IMR-90 (cell line): ENCODE results near the gene LGALS9. TPM values are rescaled to one million over a fixed set of nuclear protein-coding genes. Genes with fewer than 3 reads are reported as not detected.
"Not testable (repeated sequence)": the region's sequence is repeated elsewhere in the genome, so short reads cannot be mapped to it uniquely, and the experiment has no call there.

Source experiments
- ATAC-seq: fragments of 200-7000 bp; cut with Tn5 transposase; 2 replicates; pipeline ENCODE4 v1.9.1; 2020; ENCODE audit warnings: low read depth, mild to moderate bottlenecking, moderate library complexity
- BruUV-seq: library from RNA; stranded (reverse); fragments of 400-500 nt; replicated peaks from 2 replicates; lab custom pipeline; 2021; lab: Mats Ljungman, UMichigan
- CTCF ChIA-PET: fragments of 300-600 bp; formaldehyde crosslinking; extraction: SDS; loops from one replicate; lab custom pipeline; 2021; ENCODE audit warnings: antibody characterized with exemption; lab: Yijun Ruan, JAX
- POLR2A ChIA-PET: fragments of 300-600 bp; sonication (Branson Sonifier 250); formaldehyde crosslinking; loops from one replicate; lab custom pipeline; 2022; ENCODE audit warnings: antibody characterized with exemption; ENCODE audit not compliant: unreplicated experiment; lab: Charles Lee
- DNase-seq: peaks from one replicate; pipeline ENCODE4 v3.0.0; 2013
- H2AFZ ChIP-seq: replicated peaks from 2 replicates; pipeline ENCODE3; 2013; ENCODE audit warnings: low read length, mild to moderate bottlenecking; ENCODE audit not compliant: poor library complexity
- H2AK5ac ChIP-seq: 2 replicates; pipeline ENCODE4 v1.6.1; 2013; ENCODE audit warnings: low read depth, low read length, inconsistent platforms
- H2AK9ac ChIP-seq: replicated peaks from 2 replicates; pipeline ENCODE3; 2013; ENCODE audit warnings: mild to moderate bottlenecking, low read depth, low read length, moderate library complexity; ENCODE audit not compliant: poor library complexity
- H2BK120ac ChIP-seq: 2 replicates; pipeline ENCODE4 v1.6.1; 2013; ENCODE audit warnings: low read depth, low read length, inconsistent platforms
- H2BK15ac ChIP-seq: 3 replicates; pipeline ENCODE4 v1.6.1; 2013; ENCODE audit warnings: low read depth, low read length, inconsistent platforms
- H2BK20ac ChIP-seq: 2 replicates; pipeline ENCODE4 v1.6.1; 2013; ENCODE audit warnings: low read depth, mild to moderate bottlenecking, inconsistent platforms, low read length, moderate library complexity
- H2BK5ac ChIP-seq: 2 replicates; pipeline ENCODE4 v1.6.1; 2013; ENCODE audit warnings: mild to moderate bottlenecking, low read depth, low read length, inconsistent platforms; ENCODE audit not compliant: poor library complexity, severe bottlenecking
- H3K14ac ChIP-seq: replicated peaks from 2 replicates; pipeline ENCODE4 v1.6.1; 2013; ENCODE audit warnings: low read depth, low read length, inconsistent platforms
- H3K18ac ChIP-seq: 2 replicates; pipeline ENCODE4 v1.6.1; 2013; ENCODE audit warnings: low read depth, low read length, control low read depth
- H3K23ac ChIP-seq: 2 replicates; pipeline ENCODE4 v1.6.1; 2013; ENCODE audit warnings: low read depth, low read length, inconsistent platforms
- H3K27ac ChIP-seq: 2 replicates; pipeline ENCODE4 v1.5.1; 2013; ENCODE audit warnings: mild to moderate bottlenecking, control low read depth, low read length; ENCODE audit not compliant: insufficient read depth
- H3K27me3 ChIP-seq: 2 replicates; pipeline ENCODE4 v1.6.1; 2013; ENCODE audit warnings: low read length; ENCODE audit not compliant: control insufficient read depth, insufficient read depth
- H3K36me3 ChIP-seq: 2 replicates; pipeline ENCODE4 v1.6.1; 2013; ENCODE audit warnings: low read length, mixed read lengths; ENCODE audit not compliant: control insufficient read depth, insufficient read depth
- H3K4ac ChIP-seq: 2 replicates; pipeline ENCODE4 v1.6.1; 2013; ENCODE audit warnings: low read depth, low read length, inconsistent platforms
- H3K4me1 ChIP-seq: 2 replicates; pipeline ENCODE4 v1.6.1; 2013; ENCODE audit warnings: low read length, mixed read lengths; ENCODE audit not compliant: control insufficient read depth, insufficient read depth
- H3K4me2 ChIP-seq: 2 replicates; pipeline ENCODE4 v1.6.1; 2013; ENCODE audit warnings: low read depth, mild to moderate bottlenecking, control low read depth, low read length, moderate library complexity
- H3K4me3 ChIP-seq: 2 replicates; pipeline ENCODE4 v1.5.1; 2013; ENCODE audit warnings: low read depth, mild to moderate bottlenecking, control low read depth, low read length, moderate library complexity; ENCODE audit not compliant: insufficient read depth
- H3K56ac ChIP-seq: 2 replicates; pipeline ENCODE4 v1.6.1; 2013; ENCODE audit warnings: low read length, inconsistent platforms; ENCODE audit not compliant: insufficient read depth; ENCODE audit errors: extremely low read depth
- H3K79me1 ChIP-seq, 2 experiments: 2 replicates each; pipeline ENCODE4 v1.6.1; 2013; ENCODE audit warnings: low read length in 2 of 2, inconsistent platforms in 1 of 2, low read depth in 1 of 2
- H3K9ac ChIP-seq: 2 replicates; pipeline ENCODE4 v1.6.1; 2013; ENCODE audit warnings: low read depth, low read length, control low read depth
- H3K9me1 ChIP-seq: 2 replicates; pipeline ENCODE4 v1.6.1; 2013; ENCODE audit warnings: low read length, inconsistent platforms; ENCODE audit not compliant: insufficient read depth
- H3K9me3 ChIP-seq: 2 replicates; pipeline ENCODE4 v1.6.1; 2013; ENCODE audit warnings: low read length; ENCODE audit not compliant: control insufficient read depth, insufficient read depth
- H4K20me1 ChIP-seq: 2 replicates; pipeline ENCODE4 v1.6.1; 2013; ENCODE audit warnings: low read length, inconsistent platforms; ENCODE audit not compliant: insufficient read depth
- H4K5ac ChIP-seq: 2 replicates; pipeline ENCODE4 v1.6.1; 2013; ENCODE audit warnings: mild to moderate bottlenecking, low read depth, low read length, control low read depth
- H4K8ac ChIP-seq, 2 experiments: 2 replicates each; pipeline ENCODE4 v1.6.1; 2013; ENCODE audit warnings: low read depth in 2 of 2, low read length in 2 of 2, control low read depth in 1 of 2, inconsistent platforms in 1 of 2
- H4K91ac ChIP-seq: 2 replicates; pipeline ENCODE4 v1.6.1; 2013; ENCODE audit warnings: low read depth, low read length, inconsistent platforms; ENCODE audit not compliant: insufficient read depth
- WGBS, 2 experiments: methylation state at CpG; one replicate each; pipeline versions ENCODE4 v1.1.5 to v1.1.7; 2013; ENCODE audit warnings: missing lambda C conversion rate in 2 of 2; ENCODE audit not compliant: insufficient read length in 1 of 2; ENCODE audit errors: extremely low coverage in 2 of 2; 5-methylcytosine and 5-hydroxymethylcytosine counted together
- dilution Hi-C: fragments of 300-500 bp; cut with HindIII; formaldehyde crosslinking; loops from one replicate; pipeline ENCODE4 v1.14.3; 2018; ENCODE audit warnings: low sequenced_read_pairs; ENCODE audit not compliant: unreplicated experiment
- in situ Hi-C: fragments of 300-500 bp; cut with MboI; formaldehyde crosslinking; loops from 3 replicates; pipeline ENCODE4 v1.14.3; 2019; ENCODE audit warnings: low sequenced_read_pairs, inconsistent platforms, mixed read lengths
- intact Hi-C: fragments of 100-400 bp; cut with micrococcal nuclease; formaldehyde crosslinking; loops from 2 replicates; pipeline ENCODE4 v1.10.0; 2022
- polyA plus RNA-seq, 3 experiments: library from polyadenylated mRNA; depleted of rRNA; stranded (reverse); fragments of >200 nt; gene quantifications; 2 replicates each; pipeline ENCODE4 v1.2.3, GENCODE V29; 2012; ENCODE audit warnings: low replicate concordance in 1 of 3
- total RNA-seq: library from RNA; depleted of rRNA; stranded (reverse); fragments of >200 nt; gene quantifications from 2 replicates; pipeline ENCODE4 v1.2.3, GENCODE V29; 2012

Gene LGALS9
- total and polyA plus RNA-seq, 2 of the 4 experiments (the other 2 are of a cell fraction) = 0.54 to 2.5 TPM

DNA sequence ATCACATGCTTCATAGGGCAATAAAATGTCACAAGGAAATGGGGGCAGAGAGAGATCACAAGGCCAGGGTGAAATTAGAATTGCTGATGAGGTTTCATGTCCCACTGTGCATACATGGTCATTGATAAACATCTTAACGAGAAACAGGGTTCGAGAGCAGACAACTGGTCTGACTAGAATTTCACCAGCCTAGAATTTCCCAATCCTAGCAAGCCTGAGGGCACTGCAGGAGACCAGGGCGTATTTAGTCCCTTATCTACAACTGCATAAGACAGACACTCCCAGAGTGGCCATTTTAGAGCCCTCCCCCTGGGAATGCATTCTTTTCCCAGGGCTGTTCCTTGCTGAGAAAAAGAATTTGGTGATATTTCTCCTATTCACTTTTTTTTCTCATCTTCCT lies 55.3 kb downstream of the LGALS9 start:
- H3K27ac ChIP-seq, H3K27me3 ChIP-seq, H3K56ac ChIP-seq, H3K9ac ChIP-seq, dilution Hi-C loops, H2AFZ ChIP-seq, H3K4me2 ChIP-seq, H3K36me3 ChIP-seq, H3K9me1 ChIP-seq, H2BK20ac ChIP-seq, H3K4me3 ChIP-seq, H3K9me3 ChIP-seq, H3K4me1 ChIP-seq, H2BK5ac ChIP-seq, H3K4ac ChIP-seq, H2BK120ac ChIP-seq, H3K79me1 ChIP-seq, H4K8ac ChIP-seq, H2BK15ac ChIP-seq, H3K23ac ChIP-seq, H3K18ac ChIP-seq, H4K20me1 ChIP-seq, ATAC-seq, intact Hi-C loops, H2AK5ac ChIP-seq, POLR2A ChIA-PET, CTCF ChIA-PET, BruUV-seq, H3K14ac ChIP-seq, H4K5ac ChIP-seq, H4K91ac ChIP-seq, DNase-seq, H2AK9ac ChIP-seq, in situ Hi-C loops: not testable (repeated sequence)
- WGBS, 2 experiments = no CpG with 5 or more reads among the region's 3 CpGs
